GM12892 (cell line): ENCODE measurements around the gene UVRAG.

Experiments
- DNase-seq: peaks from one replicate; pipeline ENCODE4 v3.0.0; 2011; ENCODE audit not compliant: insufficient read length
- FAIRE-seq: peaks from 2 replicates; lab custom pipeline; 2011; peaks lifted over from hg19 to GRCh38; lab: Jason Lieb, UNC
- POLR2A ChIP-seq: IDR thresholded peaks from 2 replicates; pipeline ENCODE4 v1.6.1; 2011; ENCODE audit warnings: low read depth, low read length, control low read depth
- POLR2AphosphoS5 ChIP-seq: IDR thresholded peaks from 2 replicates; pipeline ENCODE4 v1.6.1; 2011; ENCODE audit warnings: low read depth, low read length, control low read depth
- TAF1 ChIP-seq: IDR thresholded peaks from 2 replicates; pipeline ENCODE4 v1.6.1; 2011; ENCODE audit warnings: low read depth, mild to moderate bottlenecking, control low read depth, low read length, borderline replicate concordance

The UVRAG gene

DNA sequence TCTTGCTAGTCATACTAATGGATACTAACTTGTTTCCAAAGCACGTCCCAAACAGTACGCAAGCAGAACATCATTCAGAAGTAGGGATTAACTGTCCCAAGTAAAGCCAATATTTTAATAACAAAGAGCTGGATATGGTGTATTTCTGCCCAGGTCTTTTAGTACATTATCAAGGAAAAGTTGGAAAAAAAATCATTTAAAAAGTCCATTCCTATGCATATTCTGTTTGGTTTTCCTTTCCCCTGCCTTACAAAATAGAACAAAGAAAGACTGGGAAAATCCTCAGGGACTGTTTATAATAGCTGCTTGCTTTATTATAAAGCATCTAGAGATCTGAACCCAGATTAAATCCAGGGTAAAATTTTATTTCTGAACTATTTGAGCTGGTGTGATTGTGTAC, 83.9 kb downstream of the UVRAG start:
- TF ChIP-seq POLR2AphosphoS5 (no peak), POLR2A (no peak)
- DNase-seq (no peak), FAIRE-seq (no peak)

GRCh38 chr11:75899806-75900205, 84.8 kb downstream of the UVRAG start:
- DNase-seq (no peak), FAIRE-seq (no peak)
- no peak for TF ChIP-seq POLR2A
- no peak for TF ChIP-seq POLR2AphosphoS5
- no peak for TF ChIP-seq TAF1

DNA sequence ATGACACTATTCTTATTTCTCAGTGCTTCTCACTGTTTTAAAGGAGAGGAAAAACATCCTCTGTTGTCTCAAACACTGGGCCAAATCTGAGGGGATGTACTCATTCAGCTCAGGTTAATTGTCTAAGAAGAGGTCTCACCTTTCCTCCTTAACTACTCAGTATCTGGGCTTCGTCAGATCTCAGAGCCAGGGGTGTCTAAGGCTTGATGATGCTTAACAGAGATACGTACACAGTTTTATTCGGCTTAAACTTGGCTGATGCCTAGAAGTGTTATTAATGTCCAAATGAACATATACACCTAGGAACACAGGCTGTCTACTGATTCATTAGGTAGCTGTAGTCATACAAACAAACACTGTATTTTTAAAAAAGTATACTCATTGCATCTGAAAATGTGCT, 85.8 kb downstream of the UVRAG start:
- FAIRE-seq (peak; percentile 62), DNase-seq (no peak)
- TF ChIP-seq POLR2AphosphoS5 (no peak), POLR2A (no peak), TAF1 (no peak)

- TF ChIP-seq POLR2AphosphoS5 (no peak), POLR2A (no peak), TAF1 (no peak)
- FAIRE-seq (no peak), DNase-seq (no peak)
Observed at GRCh38 chr11:75902631-75903030, 87.6 kb downstream of the UVRAG start.

GRCh38 chr11:75903276-75903675, 88.3 kb downstream of the UVRAG start:
- no peak for DNase-seq
- no peak for TF ChIP-seq TAF1
- FAIRE-seq, result no peak

- DNase-seq (no peak), FAIRE-seq (no peak)
- TF ChIP-seq TAF1, result no peak
- no peak for TF ChIP-seq POLR2AphosphoS5
- TF ChIP-seq POLR2A, result no peak
Observed at GRCh38 chr11:75905434-75905833, 90.4 kb downstream of the UVRAG start.

DNA sequence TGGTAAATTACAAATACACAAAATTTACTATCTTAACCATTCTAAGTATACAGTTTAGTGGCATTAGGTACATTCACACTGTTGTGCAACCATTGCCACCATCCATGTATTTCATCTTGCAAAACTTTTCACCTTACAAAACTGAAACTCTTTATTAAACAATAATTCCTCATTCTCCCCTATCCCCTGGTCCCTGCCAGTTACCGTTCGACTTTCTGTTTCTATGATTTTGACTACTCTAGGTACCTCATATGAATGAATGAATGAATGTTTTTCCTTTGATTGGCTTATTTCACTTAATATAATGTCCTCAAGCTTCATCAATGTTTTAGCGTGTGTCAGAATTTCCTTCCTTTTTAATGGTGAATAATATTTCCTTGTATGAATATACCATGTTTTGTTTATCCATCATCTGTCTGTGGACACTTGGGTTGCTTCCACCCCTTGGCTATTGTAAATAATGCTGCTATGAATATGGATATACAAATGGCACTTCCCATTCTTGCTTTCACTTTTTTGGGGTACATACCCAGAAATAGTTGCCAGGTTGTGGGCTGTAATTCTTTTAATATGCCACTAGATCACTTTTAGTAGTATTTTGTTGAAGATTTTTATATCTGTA, 93.0 kb downstream of the UVRAG start:
- DNase-seq (no peak), FAIRE-seq (peak; percentile 60)
- TF ChIP-seq POLR2AphosphoS5 (no peak), TAF1 (no peak), POLR2A (no peak)

- TF ChIP-seq POLR2A (no peak), TAF1 (no peak), POLR2AphosphoS5 (no peak)
- FAIRE-seq, result peak; percentile 24
Observed at GRCh38 chr11:75910426-75911145, 95.6 kb downstream of the UVRAG start.

GRCh38 chr11:75911459-75911858, 96.4 kb downstream of the UVRAG start:
- peak; percentile 80 for FAIRE-seq
- no peak for TF ChIP-seq TAF1
- no peak for TF ChIP-seq POLR2AphosphoS5
- no peak for TF ChIP-seq POLR2A
- no peak for DNase-seq

More at GRCh38 chr11:75910426-75911145, 95.6 kb downstream of the UVRAG start:
- DNase-seq, result no peak

GRCh38 chr11:75913984-75914383, 99.0 kb downstream of the UVRAG start:
- no peak for DNase-seq
- FAIRE-seq, result no peak
- TF ChIP-seq POLR2AphosphoS5, result no peak
- no peak for TF ChIP-seq POLR2A
- TF ChIP-seq TAF1, result no peak

- no peak for TF ChIP-seq POLR2AphosphoS5
- no peak for TF ChIP-seq TAF1
- no peak for TF ChIP-seq POLR2A
- FAIRE-seq, result peak; percentile 67
- no peak for DNase-seq
Observed at GRCh38 chr11:75916882-75917281, 101.9 kb downstream of the UVRAG start.

GRCh38 chr11:75918331-75918730, 103.3 kb downstream of the UVRAG start:
- DNase-seq, result no peak
- no peak for TF ChIP-seq POLR2A
- TF ChIP-seq POLR2AphosphoS5, result no peak
- no peak for TF ChIP-seq TAF1
- no peak for FAIRE-seq
